ENCODE results near the gene FPR1. TPM values are rescaled to one million over a fixed set of nuclear protein-coding genes. Genes with fewer than 3 reads are reported as not detected.
"Not testable (repeated sequence)": the region's sequence is repeated elsewhere in the genome, so short reads cannot be mapped to it uniquely, and the experiment has no call there.

FPR1 gene
- total RNA-seq, 1 donor from 2014 or later = 4.5 TPM

DNA sequence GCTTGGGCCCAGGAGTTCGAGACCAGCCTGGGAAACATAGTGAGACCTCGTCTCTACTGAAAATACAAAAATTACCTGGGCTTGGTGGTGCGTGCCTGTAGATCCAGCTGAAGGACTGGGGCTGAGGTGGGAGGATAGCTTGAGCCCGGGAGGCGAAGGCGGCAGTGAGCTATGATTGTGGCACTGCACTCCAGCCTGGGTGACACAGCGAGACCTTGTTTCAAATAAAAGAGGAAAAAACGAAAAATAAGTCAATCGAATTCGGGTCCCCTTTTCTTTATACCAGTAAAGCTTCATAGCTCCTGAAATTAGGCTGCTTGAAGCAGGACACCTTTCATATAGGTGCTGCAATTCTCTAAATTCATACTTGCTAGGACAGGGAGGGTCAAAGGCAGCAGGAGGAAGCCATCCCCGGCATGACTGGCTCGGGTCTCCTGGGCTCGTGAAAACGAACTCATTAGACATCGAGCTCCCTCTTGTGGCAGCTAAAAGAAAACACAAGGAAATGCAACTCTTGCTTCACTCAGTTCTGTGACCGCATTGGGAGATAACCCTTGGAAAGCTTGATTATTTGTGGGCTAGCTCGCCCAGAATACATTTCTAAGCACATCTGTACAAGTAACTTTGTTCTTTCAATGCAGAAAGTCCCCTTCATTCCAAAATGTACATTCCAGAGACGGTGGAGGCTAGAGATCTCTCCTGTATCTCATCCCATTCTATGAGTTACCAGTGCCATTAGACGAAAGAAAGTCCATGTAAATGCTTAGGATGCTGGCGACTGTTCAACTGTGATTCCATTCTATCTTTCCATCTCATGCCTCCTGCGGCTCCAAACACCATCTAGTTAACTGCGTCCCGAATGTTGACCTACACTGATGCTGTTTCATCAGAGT lies 26.1 kb upstream of the FPR1 start:
- H3K27ac ChIP-seq (replicated peaks) = no peak overlapping the region
- H3K27me3 ChIP-seq (ENCODE audit: low read depth) = peaks cover 32% of the 10 kb centered on the region
- TF ChIP-seq, protein P1, sequence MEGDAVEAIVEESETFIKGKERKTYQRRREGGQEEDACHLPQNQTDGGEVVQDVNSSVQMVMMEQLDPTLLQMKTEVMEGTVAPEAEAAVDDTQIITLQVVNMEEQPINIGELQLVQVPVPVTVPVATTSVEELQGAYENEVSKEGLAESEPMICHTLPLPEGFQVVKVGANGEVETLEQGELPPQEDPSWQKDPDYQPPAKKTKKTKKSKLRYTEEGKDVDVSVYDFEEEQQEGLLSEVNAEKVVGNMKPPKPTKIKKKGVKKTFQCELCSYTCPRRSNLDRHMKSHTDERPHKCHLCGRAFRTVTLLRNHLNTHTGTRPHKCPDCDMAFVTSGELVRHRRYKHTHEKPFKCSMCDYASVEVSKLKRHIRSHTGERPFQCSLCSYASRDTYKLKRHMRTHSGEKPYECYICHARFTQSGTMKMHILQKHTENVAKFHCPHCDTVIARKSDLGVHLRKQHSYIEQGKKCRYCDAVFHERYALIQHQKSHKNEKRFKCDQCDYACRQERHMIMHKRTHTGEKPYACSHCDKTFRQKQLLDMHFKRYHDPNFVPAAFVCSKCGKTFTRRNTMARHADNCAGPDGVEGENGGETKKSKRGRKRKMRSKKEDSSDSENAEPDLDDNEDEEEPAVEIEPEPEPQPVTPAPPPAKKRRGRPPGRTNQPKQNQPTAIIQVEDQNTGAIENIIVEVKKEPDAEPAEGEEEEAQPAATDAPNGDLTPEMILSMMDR (IDR thresholded peaks at IDR 0.05; ENCODE audit: borderline replicate concordance) = peak; percentile 84
- intact Hi-C loops (cut with micrococcal nuclease) = loop anchor here (10.0 kb wide), 1 partner anchor 303 kb away; the partner anchor contains the start of gene CEACAM18
- H3K36me3 ChIP-seq = no peaks in the 10 kb centered on the region
- DNase-seq = peak; percentile 67
- no peaks in the 10 kb centered on the region for H3K9me3 ChIP-seq (replicated peaks)
- H3K4me3 ChIP-seq = no peak overlapping the region
- H3K4me1 ChIP-seq = peaks cover 2% of the 10 kb centered on the region

DNA sequence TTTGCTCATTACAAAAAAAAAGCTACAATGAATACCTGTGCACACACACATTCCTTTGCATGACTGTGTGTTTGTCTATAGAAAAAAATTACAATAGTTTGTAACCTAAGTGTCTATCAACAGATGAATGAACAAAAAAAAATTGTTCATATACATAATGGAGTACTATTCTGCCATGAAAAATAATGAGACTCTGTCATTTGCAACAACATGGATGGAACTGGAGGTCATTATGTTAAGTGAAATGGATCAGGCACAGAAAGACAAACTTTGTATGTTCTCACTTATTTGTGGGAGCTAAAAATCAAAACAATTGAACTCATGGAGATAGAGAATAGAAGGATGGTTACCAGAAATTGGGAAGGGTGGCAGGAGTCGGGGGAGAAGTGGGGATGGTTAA lies 24.9 kb upstream of the FPR1 start:
- H3K36me3 ChIP-seq; H3K4me1 ChIP-seq; DNase-seq; H3K27ac ChIP-seq (replicated peaks); H3K9me3 ChIP-seq (replicated peaks); H3K4me3 ChIP-seq: not testable (repeated sequence)
- peaks cover 45% of the 10 kb centered on the region for H3K27me3 ChIP-seq (ENCODE audit: low read depth)
- intact Hi-C loops (cut with micrococcal nuclease) = loop anchor here (10.0 kb wide), 1 partner anchor 302 kb away; the partner anchor contains the start of gene CEACAM18

DNA sequence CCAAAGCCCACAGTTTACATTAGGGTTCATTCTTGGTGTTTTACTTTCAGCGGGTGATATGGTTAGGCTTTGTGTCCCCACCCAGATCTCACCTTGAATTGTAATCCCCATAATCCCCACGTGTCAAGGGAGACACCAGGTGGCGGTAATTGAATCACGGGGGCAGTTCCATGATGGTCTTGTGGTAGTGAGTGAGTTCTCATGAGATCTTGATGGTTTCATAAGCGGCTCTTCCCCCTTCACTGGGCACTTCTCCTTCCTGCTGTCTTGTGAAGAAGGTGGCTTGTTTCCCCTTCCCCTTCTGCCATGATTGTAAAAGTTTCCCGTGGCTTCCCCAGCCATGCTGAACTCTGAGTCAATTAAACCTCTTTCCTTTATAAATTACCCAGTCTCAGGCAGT lies 21.3 kb upstream of the FPR1 start:
- DNase-seq = no peak
- TF ChIP-seq, protein P1 (IDR thresholded peaks at IDR 0.05; ENCODE audit: borderline replicate concordance) = no peak
- intact Hi-C loops (cut with micrococcal nuclease) = loop anchor here (10.0 kb wide), 1 partner anchor 298 kb away; the partner anchor contains the start of gene CEACAM18
- Histone ChIP-seq H3K4me1 (peaks cover under 1% of the 10 kb centered on the region), H3K4me3 (no peak overlapping the region), H3K9me3 (replicated peaks) (no peaks in the 10 kb centered on the region), H3K27ac (replicated peaks) (no peak overlapping the region), H3K27me3 (ENCODE audit: low read depth) (peaks cover 41% of the 10 kb centered on the region), H3K36me3 (no peaks in the 10 kb centered on the region)

DNA sequence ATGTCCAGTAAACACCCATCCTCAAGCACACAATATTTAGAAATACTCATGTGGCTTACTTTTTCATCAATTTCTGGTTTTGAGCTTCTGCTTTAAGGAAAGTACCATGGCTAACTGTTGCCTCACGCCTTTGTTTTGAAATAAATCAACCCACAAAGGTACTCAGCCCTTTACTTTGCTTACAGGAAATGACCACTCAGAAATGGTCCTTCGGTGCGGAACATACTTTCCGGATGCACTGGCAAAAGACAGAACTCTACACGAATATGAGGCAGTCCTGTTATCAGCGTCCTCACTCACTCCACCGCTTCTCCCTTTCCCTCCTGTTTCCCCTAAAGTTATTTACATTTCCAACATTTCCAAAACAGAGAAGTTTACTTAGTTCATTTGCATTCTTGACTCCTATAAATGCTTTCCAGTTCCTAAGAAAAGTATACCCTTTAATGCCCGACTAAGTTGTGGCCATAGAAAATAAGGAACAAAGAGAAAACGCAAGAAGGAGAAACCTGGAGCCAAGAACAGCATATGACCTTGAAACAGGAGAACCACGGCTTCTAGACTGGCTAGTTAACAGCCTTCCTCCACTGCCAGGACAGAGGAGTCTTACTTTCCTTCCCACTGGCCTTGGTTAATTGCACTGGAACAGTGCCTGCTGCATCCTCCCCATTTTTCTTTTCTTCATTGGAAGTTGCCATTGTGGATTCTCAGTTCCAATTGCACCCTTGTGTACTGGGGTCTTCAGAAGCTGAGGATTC lies 19.9 kb upstream of the FPR1 start:
- intact Hi-C loops (cut with micrococcal nuclease) = loop anchor here (10.0 kb wide), 1 partner anchor 297 kb away; the partner anchor contains the start of gene CEACAM18

DNA sequence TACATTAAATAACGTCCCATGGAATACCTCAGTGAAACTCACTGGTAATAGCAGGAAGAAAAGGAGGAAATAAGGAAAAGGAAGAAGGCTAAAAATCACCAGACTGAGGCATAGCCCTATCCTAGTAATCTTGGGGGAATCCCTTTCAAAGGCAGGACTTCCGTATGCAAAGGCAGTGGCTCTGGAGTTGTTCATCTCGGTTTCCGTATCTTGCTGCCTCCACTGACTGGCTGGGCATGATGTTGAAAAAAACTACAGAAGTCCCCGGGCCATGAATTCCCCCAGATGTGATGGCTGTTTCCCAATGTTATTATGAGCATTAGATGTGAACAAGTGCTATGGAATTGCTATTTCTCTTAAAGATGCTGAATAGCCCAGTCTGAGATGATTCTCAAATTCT lies 14.8 kb upstream of the FPR1 start:
- intact Hi-C loops (cut with micrococcal nuclease) = no loop called here
- no peak overlapping the region for H3K4me3 ChIP-seq
- H3K9me3 ChIP-seq (replicated peaks) = no peaks in the 10 kb centered on the region
- H3K36me3 ChIP-seq = no peaks in the 10 kb centered on the region
- peaks cover 22% of the 10 kb centered on the region for H3K27me3 ChIP-seq (ENCODE audit: low read depth)
- no peak for DNase-seq
- no peaks in the 10 kb centered on the region for H3K4me1 ChIP-seq
- no peak overlapping the region for H3K27ac ChIP-seq (replicated peaks)
- TF ChIP-seq, protein P1 (IDR thresholded peaks at IDR 0.05; ENCODE audit: borderline replicate concordance) = no peak

More for the DNA sequence above, 19.9 kb upstream of the FPR1 start:
- no peaks in the 10 kb centered on the region for H3K36me3 ChIP-seq
- H3K9me3 ChIP-seq (replicated peaks) = no peaks in the 10 kb centered on the region
- no peak for DNase-seq
- no peak overlapping the region for H3K4me3 ChIP-seq
- TF ChIP-seq, protein P1 (IDR thresholded peaks at IDR 0.05; ENCODE audit: borderline replicate concordance) = no peak
- peaks cover 41% of the 10 kb centered on the region for H3K27me3 ChIP-seq (ENCODE audit: low read depth)
- no peaks in the 10 kb centered on the region for H3K4me1 ChIP-seq
- H3K27ac ChIP-seq (replicated peaks) = no peak overlapping the region
